HG02759 (cell line): ENCODE data around the gene VSTM2L.
"Not testable (repeated sequence)": the region's sequence is repeated elsewhere in the genome, so short reads cannot be mapped to it uniquely, and the experiment has no call there.

ENCODE experiments used
- ATAC-seq: cut with Tn5 transposase; IDR thresholded peaks from one replicate; pipeline ENCODE4 v1.9.1; 2021; ENCODE audit warnings: mild to moderate bottlenecking, moderate library complexity; ENCODE audit not compliant: unreplicated experiment

The VSTM2L gene

DNA sequence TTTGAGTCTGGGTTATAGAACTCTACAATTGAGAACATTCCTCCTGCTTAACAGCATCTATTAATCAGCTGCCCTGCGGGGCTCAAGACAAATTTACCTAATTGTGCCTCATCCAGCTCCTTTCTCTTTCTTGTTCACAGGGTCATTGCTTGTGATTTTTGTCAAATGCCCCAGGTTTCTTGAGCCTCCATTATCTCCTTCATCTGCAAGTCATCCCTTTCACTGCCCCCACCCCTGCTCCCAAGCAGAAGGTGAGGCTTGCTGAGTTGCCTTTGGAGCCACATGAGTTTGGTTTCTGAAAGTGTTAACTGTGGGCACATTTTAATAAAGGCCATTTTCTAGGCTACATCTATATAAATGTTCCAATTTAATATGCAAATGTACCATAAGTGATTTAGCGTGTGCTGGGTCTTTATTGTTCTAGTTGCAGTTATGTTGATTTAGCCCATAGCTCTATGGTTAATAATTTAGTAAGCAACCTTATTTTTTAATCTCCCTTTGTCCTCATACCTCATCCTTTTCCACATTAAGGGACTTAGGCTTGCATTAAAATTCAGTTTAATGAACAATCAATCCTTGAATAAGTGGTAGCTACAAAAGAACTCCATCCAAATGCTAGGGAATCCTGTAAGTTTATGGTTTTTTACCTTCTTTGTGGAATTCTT is 56.1 kb downstream of the VSTM2L start:
- no peak for ATAC-seq

GRCh38 chr20:37961066-37961465 is 58.1 kb downstream of the VSTM2L start:
- no peak for ATAC-seq

DNA sequence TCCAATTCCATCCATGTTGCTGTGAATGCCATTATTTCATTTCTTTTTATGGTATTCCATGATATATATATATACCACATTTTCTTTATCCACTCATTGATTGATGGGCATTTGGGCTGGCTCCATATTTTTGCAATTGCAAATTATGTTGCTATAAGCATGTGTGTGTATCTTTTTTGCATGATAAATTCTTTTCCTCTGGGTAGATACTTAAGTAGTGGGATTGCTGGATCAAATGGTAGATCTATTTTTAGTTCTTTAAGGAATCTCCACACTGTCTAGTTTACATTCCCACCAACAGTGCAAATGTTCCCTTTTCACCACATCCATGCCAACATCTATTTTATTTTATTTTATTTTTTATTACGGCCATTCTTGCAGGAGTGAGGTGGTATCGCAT is 60.6 kb downstream of the VSTM2L start:
- ATAC-seq = not testable (repeated sequence)

- no peak for ATAC-seq
These were observed 66.0 kb downstream of the VSTM2L start for GRCh38 chr20:37968841-37969401.

- no peak for ATAC-seq
These were observed 67.3 kb downstream of the VSTM2L start for GRCh38 chr20:37969949-37970855.

GRCh38 chr20:37970856-37971245 is 67.9 kb downstream of the VSTM2L start:
- no peak for ATAC-seq

DNA sequence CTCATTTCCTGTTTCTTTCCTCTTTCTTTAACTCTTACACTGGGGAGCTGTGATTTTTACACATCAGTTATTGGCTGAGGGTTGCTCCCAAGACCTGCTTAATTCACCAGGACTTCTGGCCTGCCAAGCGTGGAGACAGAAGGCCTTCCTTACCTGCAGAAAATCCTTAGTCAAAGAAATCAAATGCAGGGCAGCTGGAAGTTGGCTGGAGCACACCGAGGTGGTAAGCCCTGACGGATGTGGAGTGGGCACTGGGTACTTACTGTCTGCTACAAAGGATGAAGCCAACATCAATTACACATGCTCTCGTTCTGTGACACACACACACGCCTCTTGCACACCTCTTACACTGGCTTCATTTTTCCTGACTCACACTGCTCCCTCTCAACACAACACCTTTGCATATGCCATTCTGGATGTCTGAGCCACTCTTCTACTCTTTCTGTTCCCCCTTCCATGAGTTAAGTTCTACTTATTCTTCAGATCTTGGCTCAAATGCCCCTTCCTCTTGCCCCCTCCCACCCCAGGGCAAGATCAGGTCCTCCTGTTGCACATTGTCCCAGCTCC is 68.7 kb downstream of the VSTM2L start:
- ATAC-seq = no peak

GRCh38 chr20:37972256-37973058 is 69.5 kb downstream of the VSTM2L start:
- ATAC-seq = no peak

- ATAC-seq = no peak
These were observed 70.4 kb downstream of the VSTM2L start for GRCh38 chr20:37973059-37973910.

GRCh38 chr20:37976887-37977286 is 74.0 kb downstream of the VSTM2L start:
- no peak for ATAC-seq

DNA sequence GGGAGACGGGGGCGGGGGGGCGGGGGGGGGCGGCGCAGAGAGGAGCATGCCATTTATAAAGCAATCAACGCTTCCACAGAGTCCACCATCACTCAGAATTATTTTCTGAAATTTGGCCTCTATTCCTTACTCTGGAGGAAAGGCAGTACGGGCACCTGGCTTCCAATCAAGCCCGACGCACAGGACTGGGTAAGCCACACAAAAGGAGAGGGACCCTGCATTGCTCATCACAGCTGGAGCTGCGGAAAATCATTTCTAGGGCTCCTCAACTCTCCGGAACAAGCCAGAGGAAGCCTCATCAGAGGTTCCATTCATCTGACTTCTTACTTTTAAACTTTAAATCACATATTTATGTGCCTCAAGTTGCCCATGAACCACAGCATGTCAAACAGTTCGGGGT is 74.4 kb downstream of the VSTM2L start:
- ATAC-seq = no peak

GRCh38 chr20:37977786-37978185 is 74.9 kb downstream of the VSTM2L start:
- ATAC-seq = no peak

DNA sequence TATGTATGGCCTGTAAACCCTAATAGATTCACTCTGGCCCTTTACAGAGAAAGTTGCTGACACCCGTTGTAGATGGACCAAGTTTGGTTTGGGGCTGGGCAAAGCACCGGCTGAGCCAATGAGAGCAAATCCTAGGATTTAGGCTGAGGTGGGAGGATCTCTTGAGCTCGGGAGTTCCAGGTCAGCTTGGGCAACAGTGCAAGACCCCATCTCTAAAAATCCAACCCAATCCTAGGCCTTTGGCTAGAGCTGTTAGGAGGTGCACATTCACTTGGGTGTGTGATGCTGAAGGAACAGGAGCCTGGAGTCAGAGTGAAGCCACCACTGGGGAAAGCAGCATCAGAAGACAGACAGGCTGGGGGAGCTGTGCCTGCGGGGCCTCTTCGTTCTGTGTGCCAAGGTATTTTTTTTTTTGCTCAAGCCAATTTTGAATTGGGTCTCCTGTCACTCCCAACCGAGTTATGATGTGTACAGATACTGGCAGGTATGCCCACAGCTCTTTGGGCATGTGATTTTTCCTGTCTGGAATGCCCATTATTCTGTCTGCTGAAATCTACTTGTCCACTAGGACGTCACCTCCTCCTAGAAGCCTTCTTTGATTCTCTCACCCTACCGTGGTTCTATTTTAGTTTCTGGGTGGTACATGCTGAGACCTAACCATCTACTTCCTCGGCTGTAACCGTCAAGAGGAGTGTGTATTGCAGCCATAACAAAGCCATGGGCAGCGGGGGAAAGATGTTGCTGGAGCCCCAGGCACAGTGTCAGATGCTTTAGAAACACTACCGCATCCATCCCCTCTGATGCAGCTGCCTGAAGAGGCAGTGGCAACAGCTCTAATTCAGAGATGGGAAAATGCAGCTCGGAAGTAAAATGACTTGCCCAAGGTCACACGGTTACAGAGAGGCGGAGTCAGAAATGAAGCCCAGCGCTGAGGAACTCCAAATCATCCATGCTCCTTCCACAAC is 76.4 kb downstream of the VSTM2L start:
- ATAC-seq = no peak

GRCh38 chr20:37980383-37980782 is 77.5 kb downstream of the VSTM2L start:
- ATAC-seq = no peak

GRCh38 chr20:37980876-37981275 is 77.9 kb downstream of the VSTM2L start:
- ATAC-seq = no peak

GRCh38 chr20:37981568-37981967 is 78.6 kb downstream of the VSTM2L start:
- no peak for ATAC-seq

GRCh38 chr20:37983286-37983685 is 80.4 kb downstream of the VSTM2L start:
- no peak for ATAC-seq

DNA sequence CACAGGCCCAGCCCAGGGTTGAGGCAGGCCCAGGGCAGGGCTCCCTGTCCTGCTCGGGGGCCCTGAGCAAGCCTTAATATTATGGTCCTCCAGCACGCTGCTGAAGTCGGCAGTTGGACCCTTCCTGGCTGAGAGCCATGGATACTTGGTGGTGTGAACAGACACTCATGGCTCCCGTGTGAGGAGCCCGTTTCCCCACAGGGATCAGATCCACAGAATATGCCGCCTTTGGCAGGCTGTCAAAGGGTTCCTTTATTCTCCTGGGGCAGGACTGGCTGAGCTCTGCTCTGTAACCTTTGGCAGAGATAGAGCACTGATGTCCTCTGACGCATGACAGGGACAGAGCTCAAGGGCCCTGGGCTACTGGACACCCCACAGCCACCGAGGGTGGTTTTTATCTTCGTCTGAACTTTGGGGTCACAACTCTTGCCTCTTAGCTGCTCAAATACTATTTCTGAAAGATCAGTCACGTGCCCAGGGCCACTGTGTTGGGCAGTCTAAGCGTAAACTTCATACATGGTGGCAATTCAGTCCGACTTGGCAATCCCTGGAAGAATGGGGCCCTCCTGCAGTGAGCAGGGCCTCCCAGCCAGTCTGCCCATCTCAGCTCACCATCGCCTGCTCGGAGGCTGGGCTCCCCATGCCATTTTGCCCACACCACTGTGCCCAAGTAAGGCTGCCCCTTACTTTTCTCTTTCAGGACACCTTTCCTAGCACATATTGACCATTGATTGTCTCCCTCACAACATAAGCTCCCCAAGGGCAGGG is 81.3 kb downstream of the VSTM2L start:
- ATAC-seq = no peak
